ENCODE results near the gene XIST. TPM values are rescaled to one million over a fixed set of nuclear protein-coding genes. Genes with fewer than 3 reads are reported as not detected.
A peak's percentile ranks its signal among the peaks of the same experiment; 100 is the strongest.

XIST gene
- total RNA-seq, 1 donor from 2014 or later = not detected

- H3K9me3 Mint-ChIP-seq (ENCODE audit: unreplicated experiment) = no peaks in the 10 kb centered on the region
- no peak overlapping the region for H3K27ac Mint-ChIP-seq (ENCODE audit: unreplicated experiment)
- no peaks in the 10 kb centered on the region for H3K36me3 Mint-ChIP-seq (ENCODE audit: low read depth, unreplicated experiment)
- H3K4me1 Mint-ChIP-seq (ENCODE audit: unreplicated experiment) = no peaks in the 10 kb centered on the region
- H3K4me3 Mint-ChIP-seq (ENCODE audit: unreplicated experiment) = no peak overlapping the region
- no peaks in the 10 kb centered on the region for H3K27me3 Mint-ChIP-seq (ENCODE audit: unreplicated experiment)
- no peak for DNase-seq (ENCODE audit: low spot score)
- no peak for TF ChIP-seq CTCF (IDR thresholded peaks at IDR 0.05; ENCODE audit: unreplicated experiment)
Observed at GRCh38 chrX:73849073-73849472, 3.4 kb downstream of the XIST start.

GRCh38 chrX:73847991-73848390, 4.5 kb downstream of the XIST start:
- H3K27ac Mint-ChIP-seq (ENCODE audit: unreplicated experiment) = no peak overlapping the region
- H3K27me3 Mint-ChIP-seq (ENCODE audit: unreplicated experiment) = no peaks in the 10 kb centered on the region
- H3K9me3 Mint-ChIP-seq (ENCODE audit: unreplicated experiment) = no peaks in the 10 kb centered on the region
- no peaks in the 10 kb centered on the region for H3K36me3 Mint-ChIP-seq (ENCODE audit: low read depth, unreplicated experiment)
- no peak for DNase-seq (ENCODE audit: low spot score)
- no peaks in the 10 kb centered on the region for H3K4me1 Mint-ChIP-seq (ENCODE audit: unreplicated experiment)
- no peak for TF ChIP-seq CTCF (IDR thresholded peaks at IDR 0.05; ENCODE audit: unreplicated experiment)
- H3K4me3 Mint-ChIP-seq (ENCODE audit: unreplicated experiment) = no peak overlapping the region

DNA sequence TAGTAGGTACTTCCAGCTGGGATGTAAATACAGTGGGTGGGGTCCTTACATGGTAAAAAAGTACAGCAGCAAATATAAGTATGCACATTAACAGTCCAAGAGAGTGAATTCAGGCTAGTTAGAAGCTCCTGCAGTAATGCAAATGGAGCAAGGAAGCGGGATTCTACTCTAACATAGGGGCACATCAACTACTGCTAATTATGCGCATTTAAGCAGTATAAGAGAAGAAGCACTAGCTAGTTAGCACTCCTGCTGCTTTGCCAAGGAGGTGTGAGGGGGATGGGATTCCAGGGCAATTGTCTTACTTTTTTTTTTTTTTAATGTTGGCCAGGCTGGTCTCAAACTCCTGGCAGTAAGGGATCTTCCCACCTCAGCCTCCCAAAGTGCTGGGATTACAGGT, 5.4 kb downstream of the XIST start:
- no peak for TF ChIP-seq CTCF (IDR thresholded peaks at IDR 0.05; ENCODE audit: unreplicated experiment)
- H3K9me3 Mint-ChIP-seq (ENCODE audit: unreplicated experiment) = no peaks in the 10 kb centered on the region

GRCh38 chrX:73842541-73843234, 9.8 kb downstream of the XIST start:
- no peak for TF ChIP-seq CTCF (IDR thresholded peaks at IDR 0.05; ENCODE audit: unreplicated experiment)

More for the DNA sequence above, 5.4 kb downstream of the XIST start:
- Mint-ChIP-seq H3K27me3 (ENCODE audit: unreplicated experiment) (no peaks in the 10 kb centered on the region), H3K36me3 (ENCODE audit: low read depth, unreplicated experiment) (no peaks in the 10 kb centered on the region), H3K4me3 (ENCODE audit: unreplicated experiment) (no peak overlapping the region), H3K4me1 (ENCODE audit: unreplicated experiment) (no peaks in the 10 kb centered on the region), H3K27ac (ENCODE audit: unreplicated experiment) (no peak overlapping the region)
- DNase-seq (ENCODE audit: low spot score) = no peak

GRCh38 chrX:73841337-73841736, 11.2 kb downstream of the XIST start:
- no peak for DNase-seq (ENCODE audit: low spot score)
- H3K9me3 Mint-ChIP-seq (ENCODE audit: unreplicated experiment) = no peaks in the 10 kb centered on the region
- TF ChIP-seq CTCF (IDR thresholded peaks at IDR 0.05; ENCODE audit: unreplicated experiment) = no peak
- no peak overlapping the region for H3K4me3 Mint-ChIP-seq (ENCODE audit: unreplicated experiment)
- no peaks in the 10 kb centered on the region for H3K27me3 Mint-ChIP-seq (ENCODE audit: unreplicated experiment)
- no peak overlapping the region for H3K27ac Mint-ChIP-seq (ENCODE audit: unreplicated experiment)
- H3K4me1 Mint-ChIP-seq (ENCODE audit: unreplicated experiment) = no peaks in the 10 kb centered on the region
- no peaks in the 10 kb centered on the region for H3K36me3 Mint-ChIP-seq (ENCODE audit: low read depth, unreplicated experiment)

More at GRCh38 chrX:73842541-73843234, 9.8 kb downstream of the XIST start:
- H3K36me3 Mint-ChIP-seq (ENCODE audit: low read depth, unreplicated experiment) = no peaks in the 10 kb centered on the region
- DNase-seq (ENCODE audit: low spot score) = no peak
- H3K9me3 Mint-ChIP-seq (ENCODE audit: unreplicated experiment) = no peaks in the 10 kb centered on the region
- no peaks in the 10 kb centered on the region for H3K4me1 Mint-ChIP-seq (ENCODE audit: unreplicated experiment)
- H3K4me3 Mint-ChIP-seq (ENCODE audit: unreplicated experiment) = peak overlapping the region; percentile 53
- no peak overlapping the region for H3K27ac Mint-ChIP-seq (ENCODE audit: unreplicated experiment)
- H3K27me3 Mint-ChIP-seq (ENCODE audit: unreplicated experiment) = no peaks in the 10 kb centered on the region

All from endothelial cell (in vitro differentiated cells).